HG02678 (cell line): Measurements from ENCODE around the gene CCR5.
"Not testable (repeated sequence)": the region's sequence is repeated elsewhere in the genome, so short reads cannot be mapped to it uniquely, and the experiment has no call there.

Experiments used
- ATAC-seq: cut with Tn5 transposase; IDR thresholded peaks from one replicate; pipeline ENCODE4 v1.9.1; 2021; ENCODE audit warnings: mild to moderate bottlenecking, moderate library complexity; ENCODE audit not compliant: unreplicated experiment

Gene CCR5

DNA sequence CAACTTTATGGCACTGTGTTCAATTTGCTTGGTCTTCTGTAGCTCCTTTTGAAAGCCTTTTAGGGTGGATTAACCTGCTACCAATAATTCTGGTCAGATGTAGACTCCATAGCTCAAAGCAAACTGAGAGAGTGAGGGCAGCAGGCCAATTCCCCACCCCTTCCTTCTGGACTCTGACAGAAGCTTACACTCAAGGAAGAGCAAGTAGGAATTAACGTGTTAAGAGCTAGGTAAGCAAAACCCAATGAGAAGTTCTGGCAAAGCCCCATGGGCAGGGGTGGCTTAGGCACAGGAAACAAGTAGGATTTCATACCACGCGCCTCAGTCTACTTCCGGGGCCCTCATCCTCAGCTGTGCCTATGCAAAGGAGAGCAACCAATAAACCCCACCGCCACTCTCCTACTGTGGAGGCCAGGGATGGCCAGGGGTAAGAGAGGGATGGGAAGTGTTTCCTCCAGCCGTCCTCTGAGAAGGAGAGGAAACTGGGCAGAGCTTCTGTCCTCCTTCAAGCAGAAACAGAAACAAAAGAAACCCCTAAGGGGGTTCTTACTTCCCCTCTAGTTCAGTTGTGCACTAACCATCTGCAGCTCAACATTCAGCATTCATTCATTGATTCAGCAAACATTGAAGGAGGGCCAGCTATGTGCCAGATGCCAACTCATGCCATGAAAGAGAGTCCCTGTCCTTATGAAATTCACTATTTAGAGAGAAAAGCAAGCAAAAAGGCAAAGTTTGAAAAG, 12.6 kb downstream of the CCR5 start:
- no peak for ATAC-seq

DNA sequence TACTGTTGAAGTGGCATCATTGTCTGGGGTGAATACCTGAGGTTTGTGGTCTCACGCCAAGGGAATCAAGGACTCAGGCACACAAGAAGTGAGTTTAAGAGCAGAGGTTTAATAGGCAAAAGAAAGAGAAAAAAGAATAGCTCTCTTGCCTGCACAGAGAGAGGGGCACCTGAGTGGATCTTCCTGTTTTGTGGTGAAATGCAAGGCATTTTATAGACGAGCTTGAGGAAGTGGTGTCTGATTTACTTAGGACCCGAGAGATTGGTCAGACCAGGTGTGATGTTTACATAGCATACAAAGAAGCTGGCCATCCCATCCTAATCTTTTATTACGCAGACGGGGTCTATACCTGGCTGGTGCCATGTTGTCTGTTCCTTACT, 13.2 kb downstream of the CCR5 start:
- no peak for ATAC-seq

DNA sequence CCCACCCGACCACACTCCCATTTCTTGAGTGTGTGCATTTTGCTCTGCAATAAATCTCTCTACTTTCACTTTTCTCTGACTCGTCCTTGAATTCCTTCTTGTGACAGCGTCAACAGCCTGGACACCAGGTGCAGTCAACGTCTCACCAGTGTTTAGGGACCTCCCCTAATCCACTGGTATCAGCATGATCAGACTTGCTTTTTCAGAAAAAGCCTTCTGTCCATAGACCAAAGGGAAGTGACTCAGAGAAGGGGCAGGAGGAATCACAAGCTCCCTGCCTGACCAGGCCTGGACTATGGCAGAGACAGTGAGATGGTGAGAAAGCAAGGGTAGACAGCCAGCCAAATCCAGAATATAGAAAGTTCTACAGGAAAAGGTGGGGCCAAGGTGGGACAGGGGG, 15.5 kb downstream of the CCR5 start:
- ATAC-seq, result no peak

DNA sequence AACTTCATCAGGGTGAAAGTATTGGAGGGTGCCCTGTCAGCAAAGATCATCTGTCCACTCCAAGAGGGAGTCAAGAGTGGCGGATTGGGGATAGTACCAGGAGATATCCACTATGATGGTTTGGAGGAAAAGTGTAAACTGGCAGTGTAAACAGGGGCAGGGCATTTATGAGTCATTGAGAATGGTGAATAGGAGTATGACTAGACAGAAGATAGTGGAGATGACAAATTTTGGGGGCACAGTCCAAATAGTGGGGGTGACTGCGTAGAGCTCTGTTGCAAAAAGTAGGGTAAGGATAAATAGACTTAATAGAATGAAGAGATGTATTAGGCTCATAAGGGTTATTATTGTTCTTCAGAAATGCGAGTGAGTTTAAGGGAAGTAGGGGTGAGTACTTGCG, 18.1 kb downstream of the CCR5 start:
- ATAC-seq, result not testable (repeated sequence)

DNA sequence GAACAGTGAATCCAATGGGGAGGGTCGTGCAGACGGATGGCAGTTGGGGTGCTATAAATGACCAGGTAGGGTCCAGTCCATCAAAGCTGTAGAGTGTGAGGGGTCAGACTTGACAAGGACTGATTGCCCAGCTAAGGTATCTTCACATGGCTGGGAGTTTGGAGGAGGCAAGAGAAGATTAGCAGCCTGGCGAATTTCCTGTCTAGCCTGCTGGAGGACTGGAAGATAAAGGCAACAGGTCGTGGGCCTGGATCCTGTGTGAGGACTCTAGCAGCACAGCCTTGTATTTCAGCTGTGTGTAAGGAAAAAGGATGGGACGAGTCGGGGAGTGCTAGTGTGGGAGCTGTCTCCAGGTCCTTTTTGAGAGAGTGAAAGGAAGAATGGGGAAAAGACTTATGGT, 18.6 kb downstream of the CCR5 start:
- no peak for ATAC-seq

DNA sequence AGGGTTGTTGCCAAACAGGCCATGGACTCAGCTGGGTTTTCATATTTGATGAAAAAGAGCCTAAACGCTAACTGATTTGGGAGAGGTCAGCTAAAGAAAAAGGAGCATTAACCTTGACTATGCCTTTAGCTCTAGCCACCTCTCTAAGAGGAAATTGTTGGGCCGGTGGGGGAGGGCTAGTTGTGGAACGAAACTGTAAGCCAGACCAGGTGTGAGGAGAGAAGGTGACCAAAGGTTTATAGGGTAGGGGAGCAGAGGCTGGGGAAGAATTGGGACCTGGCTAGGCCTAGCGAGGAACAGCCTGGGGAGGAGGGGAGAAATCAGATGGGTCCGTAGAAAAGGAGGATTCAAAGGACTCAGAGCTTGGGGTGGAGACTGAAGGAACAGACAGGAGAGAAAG, 20.8 kb downstream of the CCR5 start:
- ATAC-seq, result not testable (repeated sequence)

DNA sequence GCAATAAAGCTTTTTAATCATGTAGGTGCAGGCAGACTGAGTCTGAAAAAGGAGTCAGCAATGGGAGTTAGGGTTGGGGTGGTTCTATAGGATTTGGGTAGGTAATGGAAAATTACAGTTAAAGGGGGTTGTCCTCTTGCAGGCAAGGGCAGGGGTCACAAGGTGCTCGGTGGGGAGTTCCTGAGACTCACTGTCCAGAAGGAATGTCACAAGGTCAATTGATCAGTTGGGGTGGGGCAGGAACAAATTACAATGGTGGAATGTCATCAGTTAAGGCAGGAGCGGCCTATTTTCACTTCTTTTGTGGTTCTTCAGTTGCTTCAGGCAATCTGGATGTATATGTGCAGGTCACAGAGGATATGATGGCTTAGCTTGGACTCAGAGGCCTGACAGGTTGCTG, 22.3 kb downstream of the CCR5 start:
- ATAC-seq, result no peak

DNA sequence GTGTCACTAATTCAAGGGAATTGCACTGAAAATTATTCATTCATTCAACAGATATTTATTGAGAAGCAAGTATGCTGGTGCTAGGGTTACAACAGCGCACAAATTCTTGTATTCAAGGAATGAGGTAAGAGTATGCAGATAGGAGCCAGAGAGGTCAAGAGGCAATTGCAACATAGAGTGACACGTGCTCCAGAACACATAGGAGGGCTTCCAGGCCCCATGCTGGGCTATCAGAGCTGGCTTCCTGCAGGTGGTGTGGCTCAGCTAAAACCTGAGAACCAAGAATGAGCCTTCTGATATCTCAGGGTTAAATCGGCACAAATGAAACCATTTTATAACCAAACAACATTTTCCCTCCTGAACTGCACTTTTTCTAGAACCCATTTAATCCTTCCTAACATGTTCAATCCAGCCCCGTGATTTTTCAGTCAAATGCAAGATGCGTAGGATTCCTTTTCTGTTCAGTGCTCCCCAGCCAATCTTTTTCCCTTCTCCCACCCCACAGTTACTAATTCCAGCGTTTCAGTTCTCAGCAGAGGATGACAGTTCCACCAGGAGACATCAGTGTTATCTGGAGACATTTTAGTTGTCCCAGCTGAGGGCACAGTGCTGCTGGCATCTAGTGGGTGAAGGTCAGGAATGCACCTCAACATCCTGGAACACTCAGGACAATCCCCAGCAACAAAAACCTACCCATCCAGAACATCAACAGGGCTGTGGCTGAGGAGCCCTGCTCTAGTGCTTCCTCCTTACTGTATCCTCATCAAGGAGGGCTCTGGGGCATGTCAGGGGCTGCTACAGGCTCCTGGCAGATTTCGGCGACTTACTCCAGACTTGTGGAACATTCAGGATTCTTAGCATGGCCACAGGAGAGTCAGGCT, 23.0 kb downstream of the CCR5 start:
- no peak for ATAC-seq

DNA sequence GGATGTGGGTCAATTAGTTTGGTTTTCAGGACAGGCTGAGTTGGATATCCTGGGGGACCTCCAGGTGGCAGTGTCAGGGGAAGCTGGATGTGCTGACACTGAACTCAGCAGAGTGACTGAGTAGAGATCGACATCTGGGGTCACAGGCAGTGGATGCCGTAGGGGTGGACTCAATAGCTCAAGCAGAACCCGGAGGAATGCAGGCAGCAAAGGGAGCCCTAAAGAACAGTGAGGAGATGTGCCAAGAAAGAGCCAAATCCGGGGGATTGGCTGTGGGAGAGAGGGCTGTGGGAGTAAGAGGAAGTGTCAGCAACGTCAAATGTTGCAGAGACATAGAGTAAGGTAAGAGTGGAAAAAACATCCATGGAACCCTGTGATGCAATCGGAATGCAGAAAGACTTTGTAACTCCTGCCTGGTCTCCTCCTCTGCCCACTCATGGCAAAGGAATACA, 24.5 kb downstream of the CCR5 start:
- ATAC-seq, result no peak

DNA sequence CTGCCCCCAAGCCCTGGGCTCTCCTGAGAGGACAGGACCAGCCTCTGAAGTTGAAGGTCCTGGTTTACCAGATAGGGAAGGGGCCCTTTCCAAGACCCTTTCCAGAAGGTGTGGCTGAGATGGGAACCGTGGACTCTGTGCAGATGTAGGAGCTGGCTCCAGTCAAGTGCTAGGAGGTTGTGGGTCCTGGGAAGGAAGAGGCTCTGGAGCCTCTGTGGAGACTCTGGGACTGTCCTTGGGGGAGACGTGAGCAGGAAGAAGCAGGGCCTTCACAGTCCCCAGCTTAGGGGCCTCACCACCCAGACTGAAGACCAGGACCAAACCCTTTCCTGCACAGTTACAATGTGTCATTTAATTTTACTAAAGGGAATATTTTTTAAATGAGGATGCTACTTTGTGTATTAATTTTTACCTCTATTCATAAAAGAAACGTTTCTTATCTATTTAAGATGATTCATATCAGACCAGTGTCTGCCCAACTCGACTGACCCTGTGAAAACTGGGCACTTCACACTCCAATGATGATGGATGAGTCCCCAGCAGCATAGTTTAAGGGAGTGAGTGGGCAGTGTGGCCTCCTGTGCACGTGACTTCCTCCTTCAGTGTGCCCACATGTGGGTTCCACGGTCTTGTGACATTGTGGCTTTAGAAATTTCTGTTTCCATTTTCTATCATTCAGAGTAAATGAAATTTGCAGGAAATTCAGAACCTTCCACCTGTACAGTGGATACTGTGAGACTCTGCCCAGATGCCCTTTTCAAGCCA, 25.2 kb downstream of the CCR5 start:
- no peak for ATAC-seq

DNA sequence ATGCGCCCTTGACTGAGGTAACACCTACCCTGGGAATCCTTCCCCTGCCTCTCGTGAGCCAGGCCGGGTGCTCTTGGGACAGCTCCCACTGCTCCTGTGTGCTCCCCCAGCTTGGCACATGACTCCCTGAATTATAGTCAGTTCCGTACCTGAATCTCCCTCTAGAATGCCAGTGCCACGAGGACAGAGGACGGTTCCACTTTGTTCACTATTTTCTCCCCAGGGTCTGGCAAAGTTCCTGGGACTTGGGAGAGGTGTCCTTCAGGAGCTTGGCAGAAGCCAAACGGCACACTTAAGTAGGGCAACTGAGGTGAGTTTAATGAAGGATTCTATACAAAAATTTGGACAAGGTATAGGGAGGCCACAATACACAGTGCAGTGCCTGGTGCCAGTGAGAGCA, 26.4 kb downstream of the CCR5 start:
- no peak for ATAC-seq

DNA sequence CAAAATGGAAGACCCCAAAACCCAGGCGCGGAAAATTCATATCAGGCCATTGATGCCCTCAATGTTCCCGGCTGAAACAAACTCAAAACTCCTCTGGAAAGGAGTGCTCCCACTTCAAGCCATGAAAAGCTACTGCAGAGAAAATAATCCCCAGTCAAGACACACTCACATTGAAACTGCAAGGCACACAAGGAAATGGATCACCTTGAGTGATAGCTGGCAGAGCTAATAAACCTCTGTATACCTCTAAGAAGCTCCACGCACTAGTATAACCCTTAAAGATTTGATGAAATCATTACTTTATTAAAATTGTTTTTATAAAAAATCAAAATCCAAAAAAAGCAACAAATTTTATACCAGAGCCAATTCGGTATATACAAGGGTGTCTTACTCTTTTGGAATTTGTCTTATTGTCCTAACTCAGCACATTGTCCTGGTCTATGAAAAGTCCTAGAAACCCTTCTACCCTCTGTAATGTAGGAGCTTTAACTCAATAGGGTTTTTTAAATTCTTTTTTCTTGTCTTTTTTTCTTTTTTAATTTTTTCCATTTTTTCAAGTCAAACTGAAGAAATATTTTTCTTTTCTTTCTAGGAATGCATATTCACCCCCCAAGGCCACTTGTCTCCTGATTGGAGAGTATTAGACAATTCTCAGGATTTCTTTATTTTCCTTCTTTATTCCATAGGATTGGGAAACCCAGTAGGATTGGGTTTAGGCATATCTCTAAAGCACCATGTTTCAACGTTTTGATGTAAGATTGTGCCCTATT, 27.6 kb downstream of the CCR5 start:
- ATAC-seq, result no peak

DNA sequence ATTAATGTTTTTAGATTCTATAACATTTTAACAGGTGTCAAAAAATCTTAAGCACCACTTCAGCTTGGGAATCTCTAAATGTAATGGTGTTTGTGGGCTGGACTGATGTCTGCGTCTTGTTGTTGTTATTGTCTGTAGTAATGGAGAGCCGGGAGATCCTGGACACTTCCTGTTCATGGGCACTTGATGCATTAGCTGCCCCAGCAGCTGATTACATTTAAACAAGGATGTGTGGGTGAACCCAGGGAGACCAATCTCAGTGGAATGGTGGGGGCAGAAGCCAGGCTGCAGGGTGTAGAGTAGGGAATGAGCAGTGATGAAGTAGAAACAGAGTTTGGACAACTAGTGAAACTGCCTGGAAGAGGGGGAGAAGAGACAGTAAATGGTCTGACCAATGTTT, 28.4 kb downstream of the CCR5 start:
- no peak for ATAC-seq

DNA sequence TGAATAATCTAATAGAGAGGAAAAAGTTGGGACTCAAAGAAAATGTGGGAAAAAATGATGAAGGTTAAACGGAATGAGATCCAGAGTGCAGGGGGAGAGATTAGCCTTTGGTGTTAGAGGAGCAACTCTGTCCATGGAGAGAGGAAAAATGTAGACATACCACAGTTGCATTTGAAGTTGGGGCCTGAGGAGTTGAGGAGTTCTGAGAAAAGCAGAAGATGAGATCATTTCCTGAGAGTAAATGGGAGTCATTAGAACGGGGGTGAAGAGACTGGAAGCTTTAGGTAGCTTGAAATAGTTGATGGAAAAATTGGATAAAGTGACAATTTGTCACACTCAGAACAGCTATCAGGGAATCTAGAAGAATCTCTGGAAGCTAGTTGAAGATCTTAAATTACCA, 28.8 kb downstream of the CCR5 start:
- no peak for ATAC-seq

DNA sequence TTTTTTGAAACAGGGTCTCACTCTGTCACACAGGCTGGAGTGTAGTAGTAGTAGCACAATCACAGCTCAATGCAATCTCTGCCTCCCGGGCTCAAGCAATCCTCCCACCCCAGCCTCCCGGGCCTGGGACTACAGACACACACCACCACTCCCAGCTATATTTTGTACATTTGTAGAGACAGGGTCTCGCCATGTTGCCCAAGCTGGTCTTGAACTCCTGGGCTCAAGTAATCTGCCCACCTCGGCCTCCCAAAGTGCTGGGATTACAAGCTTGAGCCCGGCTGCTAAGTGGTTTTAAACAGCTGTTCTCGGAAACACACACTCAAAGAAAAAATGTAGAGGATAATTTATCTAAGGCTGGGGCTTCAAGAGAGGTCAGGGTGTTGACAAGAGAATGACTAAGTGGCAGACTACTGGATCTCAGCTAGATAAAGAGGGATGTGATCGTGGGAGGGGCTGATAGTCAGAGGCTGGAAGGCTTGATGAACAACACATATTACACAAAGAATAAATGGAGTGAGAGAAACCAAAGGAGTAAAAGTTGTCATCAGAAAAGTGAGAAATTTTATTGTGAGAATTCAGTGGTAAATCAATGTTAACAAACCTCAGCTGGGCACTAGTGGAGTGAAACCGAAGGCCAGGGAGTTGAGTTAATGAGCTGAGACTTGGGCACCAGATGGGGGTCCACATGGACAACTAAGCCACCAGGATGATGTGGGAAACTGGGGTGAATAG, 29.4 kb downstream of the CCR5 start:
- no peak for ATAC-seq

DNA sequence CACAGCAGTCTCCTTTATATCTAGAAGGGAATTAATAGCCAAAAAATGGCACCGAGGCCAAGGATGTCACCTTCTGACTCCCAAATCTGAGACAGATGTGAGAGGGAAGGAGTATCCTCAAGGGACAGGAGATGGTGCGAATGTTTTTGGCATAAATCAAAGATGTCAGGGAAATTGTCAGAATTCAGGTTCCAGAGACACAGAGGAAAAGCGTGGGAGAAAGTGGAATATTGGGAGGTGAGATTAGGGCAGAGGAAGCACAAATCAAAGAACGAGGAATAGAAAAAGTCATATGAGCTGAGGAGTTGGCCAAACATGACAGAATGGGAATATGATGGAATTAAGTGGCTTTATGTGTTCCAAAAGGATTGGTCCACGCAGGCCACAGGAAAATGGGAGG, 30.1 kb downstream of the CCR5 start:
- ATAC-seq, result no peak

DNA sequence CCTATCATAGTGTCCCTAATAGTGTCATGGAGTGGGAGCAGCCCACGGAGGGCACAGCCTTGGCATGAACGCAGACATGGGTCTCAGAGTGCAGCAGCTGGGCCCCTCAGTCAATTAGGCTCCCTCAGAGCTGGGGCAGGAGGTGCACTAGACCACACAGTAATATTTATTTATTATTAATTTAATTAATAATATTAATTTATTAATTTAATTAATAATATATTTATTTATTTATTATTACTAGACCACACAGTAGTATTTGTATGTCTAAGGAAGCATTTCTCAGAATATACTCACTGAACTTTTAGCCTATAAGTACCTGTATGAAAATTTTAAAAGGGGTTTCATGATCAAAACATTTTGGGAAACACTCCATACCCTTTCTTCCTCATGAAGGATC, 30.8 kb downstream of the CCR5 start:
- no peak for ATAC-seq

DNA sequence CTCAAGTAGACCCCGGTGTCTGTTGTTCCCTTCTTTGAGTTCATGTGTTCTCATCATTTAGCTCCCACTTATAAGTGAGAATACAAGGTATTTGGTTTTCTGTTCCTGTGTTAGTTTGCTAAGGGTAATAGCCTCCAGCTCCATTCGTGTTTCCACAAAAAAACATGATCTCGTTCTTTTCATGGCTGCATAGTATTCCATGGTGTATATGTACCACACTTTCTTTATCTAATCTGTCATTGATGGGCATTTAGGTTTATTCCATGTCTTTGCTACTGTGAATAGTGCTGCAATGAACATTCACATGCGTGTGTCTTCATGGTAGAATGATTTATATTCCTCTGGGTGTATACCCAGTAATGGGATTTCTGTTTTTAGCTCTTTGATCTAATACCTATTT, 32.2 kb downstream of the CCR5 start:
- ATAC-seq, result not testable (repeated sequence)

DNA sequence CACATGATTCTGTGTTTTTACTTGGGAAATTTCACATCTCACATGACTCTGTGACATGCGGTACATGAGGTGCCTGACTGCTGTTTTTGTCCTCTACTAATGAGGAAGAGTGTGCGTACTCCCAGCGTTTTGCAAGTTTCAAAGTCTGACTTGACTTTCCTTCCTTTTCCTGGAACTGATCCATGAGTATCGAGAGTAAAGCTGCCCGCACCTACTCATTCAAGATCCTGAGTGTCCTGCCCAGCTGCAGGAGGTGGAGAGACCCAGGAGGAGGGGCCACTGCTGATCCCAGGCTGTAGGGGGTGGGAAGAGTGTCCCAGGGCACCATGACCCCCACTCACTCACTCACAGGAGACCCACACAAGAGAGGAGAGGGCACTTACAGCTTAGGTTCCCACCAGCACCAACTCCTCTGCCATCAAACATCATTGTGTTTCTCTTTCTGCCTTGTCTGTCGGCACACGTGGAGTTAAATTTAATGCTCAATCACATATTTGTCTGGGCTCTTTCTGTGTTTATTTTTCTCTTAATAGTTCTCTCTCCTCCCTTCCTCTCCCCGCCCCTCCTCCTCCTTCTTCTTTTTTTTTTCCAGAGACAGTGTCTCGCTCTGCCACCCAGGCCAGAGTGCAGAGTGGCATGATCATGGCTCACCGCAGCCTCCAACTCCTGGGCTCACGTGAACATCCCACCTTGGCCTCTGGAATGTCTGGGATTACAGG, 34.7 kb downstream of the CCR5 start:
- ATAC-seq, result no peak

DNA sequence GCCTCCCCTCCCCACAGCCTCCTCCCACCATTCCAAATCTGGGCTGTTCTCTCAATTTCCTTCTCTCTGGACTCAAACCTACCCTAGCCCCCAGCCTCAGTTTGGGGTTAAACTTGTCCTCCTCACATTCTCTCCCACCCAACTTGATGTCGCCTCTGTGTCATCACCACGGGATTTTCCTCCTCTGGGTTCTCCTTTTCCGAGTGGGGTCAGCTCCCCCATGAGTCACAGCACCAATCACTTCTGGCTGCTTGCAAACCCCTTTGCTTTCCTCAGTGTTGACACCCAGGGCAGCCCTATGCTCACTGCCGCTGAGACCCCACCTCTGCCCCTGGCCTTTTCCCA, 35.7 kb downstream of the CCR5 start:
- no peak for ATAC-seq
